ENCODE data around the gene ZNF568. TPM values are rescaled to one million over a fixed set of nuclear protein-coding genes. Genes with fewer than 3 reads are reported as not detected.

The ZNF568 gene
- total RNA-seq, 1 donor from 2014 or later: 9.1 TPM

DNA sequence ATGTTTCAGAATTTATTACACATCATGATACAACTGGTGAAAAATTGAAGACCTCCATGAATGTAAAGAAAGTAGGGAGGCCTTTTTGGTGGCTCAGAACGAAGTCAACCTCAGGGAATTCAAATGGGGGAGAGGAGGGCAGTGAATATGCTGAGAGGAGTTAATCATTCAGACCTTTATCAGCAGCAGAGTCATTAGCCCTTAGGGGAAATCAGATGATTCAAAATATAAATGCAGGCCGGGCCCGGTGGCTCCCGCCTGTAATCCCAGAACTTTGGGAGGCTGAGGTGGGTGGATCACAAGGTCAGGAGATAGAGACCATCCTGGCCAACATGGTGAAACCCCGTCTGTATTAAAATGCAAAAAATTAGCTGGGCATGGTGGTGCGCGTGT lies 81.7 kb downstream of the ZNF568 start:
- no peak for DNase-seq (ENCODE audit: low spot score)

DNA sequence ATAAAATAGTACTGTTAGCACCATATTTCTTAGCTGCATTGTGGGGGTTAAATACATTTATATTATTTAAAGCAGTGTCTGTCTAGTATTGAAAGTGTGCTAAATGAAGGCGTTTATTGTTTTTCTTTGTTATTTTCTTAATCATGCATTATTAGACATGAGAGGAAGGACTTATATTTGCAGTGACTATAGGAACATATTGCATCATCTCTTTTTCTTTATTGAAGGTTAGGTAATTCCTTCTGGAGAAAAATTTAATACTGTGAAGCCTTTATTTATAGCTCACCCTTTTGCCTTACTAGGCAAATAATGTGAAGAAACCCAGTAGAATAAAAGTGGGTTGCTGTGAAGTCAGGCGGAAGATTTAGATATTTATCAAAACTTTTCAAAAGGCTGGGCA lies 83.2 kb downstream of the ZNF568 start:
- no peak for DNase-seq (ENCODE audit: low spot score)

DNA sequence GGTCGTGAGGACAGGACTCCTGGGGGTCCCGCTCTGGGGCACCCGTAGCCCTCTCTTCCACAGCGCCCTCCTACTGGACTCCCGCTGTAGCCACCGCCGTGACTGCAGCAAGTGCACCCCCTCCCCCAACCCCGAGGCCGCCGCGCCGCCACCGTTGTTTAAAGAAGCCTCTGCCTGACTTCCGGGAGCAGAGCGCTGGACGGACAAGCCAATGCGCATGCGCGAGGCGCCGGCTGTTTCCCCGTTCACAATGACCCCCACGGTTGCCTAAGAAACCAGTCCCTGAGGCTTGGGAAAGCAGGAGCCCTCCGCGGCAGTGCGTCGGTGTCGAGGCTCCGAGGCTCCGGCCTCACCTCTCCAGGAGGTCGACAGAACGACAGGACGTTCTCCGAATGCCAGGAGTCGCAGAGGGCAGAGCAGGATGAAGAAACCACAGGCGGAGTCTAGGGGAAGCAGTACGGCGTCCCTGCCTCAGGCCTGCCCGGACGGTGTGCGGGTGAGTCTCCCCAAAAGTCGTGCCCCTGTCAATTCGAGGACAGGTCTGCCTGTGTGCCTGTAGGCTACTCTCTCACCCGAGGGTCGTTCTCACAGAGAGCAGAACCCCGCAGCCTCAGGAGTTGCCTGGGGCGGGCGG lies 91.6 kb downstream of the ZNF568 start:
- no peak for DNase-seq (ENCODE audit: low spot score)

- no peak for DNase-seq (ENCODE audit: low spot score)
Observed at GRCh38 chr19:37009871-37010270, 93.7 kb downstream of the ZNF568 start.

GRCh38 chr19:37012093-37012745 lies 96.1 kb downstream of the ZNF568 start:
- DNase-seq (ENCODE audit: low spot score): no peak

- DNase-seq (ENCODE audit: low spot score): no peak
Observed at GRCh38 chr19:37014456-37014855, 98.3 kb downstream of the ZNF568 start.

DNA sequence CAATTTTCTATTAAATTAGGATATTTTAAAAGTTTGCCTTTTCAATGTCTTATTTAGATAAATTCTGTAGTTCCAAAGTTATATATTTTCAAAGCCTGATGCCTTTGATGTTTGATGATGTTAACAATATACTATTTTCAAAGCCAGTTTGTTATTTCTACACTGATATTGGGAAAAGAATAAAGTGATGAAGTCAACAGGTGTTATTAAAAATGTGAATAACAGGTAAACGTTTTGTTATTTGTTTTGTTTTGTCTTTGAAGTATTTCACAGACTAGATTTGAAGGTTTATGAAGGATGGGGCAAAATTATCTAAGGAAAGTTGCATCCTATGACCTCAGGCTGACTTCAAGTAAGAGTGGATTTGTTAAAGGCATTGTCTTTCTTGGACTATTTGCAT lies 129.0 kb downstream of the ZNF568 start:
- DNase-seq (ENCODE audit: low spot score): no peak

Other genes starting within 250 kb of the ZNF568 start
- 5.2 TPM for gene ZNF461, start 249.5 kb upstream of the ZNF568 start, total RNA-seq
- 5.3 TPM for gene ZNF567, start 228.7 kb upstream of the ZNF568 start, total RNA-seq
- 2.1 TPM for gene ZNF850, start 143.5 kb upstream of the ZNF568 start, total RNA-seq
- gene ZNF790, start 77.9 kb upstream of the ZNF568 start, total RNA-seq: 5.6 TPM
- 3.1 TPM for gene ZNF345, start 65.5 kb upstream of the ZNF568 start, total RNA-seq
- gene ZNF829, start within 50 bp of the ZNF568 start, total RNA-seq: 1.8 TPM
- 7.4 TPM for gene ZNF420, start 162.1 kb downstream of the ZNF568 start, total RNA-seq

Data from mesenteric fat pad (tissue), 1 donor.